NCI-H226 (cell line): ENCODE data around the gene ZNF469.

Experiments used
- DNase-seq: peaks from one replicate; pipeline ENCODE4 v3.0.0-alpha.2; 2015

ZNF469 gene

DNA sequence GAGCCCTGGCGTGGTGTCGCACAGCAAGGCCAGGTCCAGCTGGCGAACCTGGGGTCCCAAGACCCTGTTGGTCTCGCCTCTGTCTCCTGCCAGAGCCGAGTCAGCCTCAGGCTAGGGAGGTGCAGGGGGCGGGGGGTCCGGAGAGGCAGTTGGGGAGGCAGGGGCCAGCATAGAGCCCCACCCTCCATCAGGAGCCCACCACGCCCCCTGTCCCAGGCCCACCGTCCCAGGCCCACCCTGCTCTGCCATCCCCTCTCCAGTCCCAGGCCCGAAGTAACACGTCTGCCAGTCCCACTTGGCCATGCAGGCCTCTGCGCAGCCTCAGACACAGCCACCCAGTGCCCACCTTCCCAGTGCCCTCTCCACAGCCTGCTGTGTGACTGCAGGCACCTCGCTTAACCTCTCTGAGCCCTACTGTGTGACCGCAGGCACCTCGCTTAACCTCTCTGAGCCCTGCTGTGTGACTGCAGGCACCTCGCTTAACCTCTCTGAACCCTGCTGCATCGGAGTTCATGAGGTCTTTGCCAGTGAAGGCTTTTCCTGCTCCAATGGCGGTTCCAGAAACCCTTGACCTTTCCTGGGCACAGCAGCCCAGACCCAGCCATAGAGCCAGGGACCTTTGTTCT lies 29.3 kb downstream of the ZNF469 start:
- no peak for DNase-seq

GRCh38 chr16:88412766-88413165 lies 30.0 kb downstream of the ZNF469 start:
- no peak for DNase-seq

DNA sequence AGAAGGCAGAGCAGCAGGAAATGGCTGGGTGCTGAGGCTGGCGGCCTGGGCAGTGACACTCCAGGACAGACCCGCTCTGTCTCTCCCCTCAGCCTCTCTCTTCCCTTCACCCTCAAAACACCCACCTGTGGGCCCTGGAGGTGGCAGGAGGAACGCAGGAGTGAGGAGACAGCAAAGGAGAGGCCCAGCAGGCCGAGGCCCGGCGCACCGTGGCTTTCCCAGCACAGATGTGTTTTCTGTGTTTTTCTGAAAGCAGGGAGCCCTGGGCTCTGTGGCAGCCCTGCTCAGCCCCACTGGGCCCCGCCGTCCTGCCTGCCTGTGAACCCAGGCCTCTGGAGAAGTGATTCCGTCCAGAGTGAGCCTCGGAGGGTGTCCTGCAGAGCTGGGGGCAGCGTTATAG lies 30.5 kb downstream of the ZNF469 start:
- no peak for DNase-seq

GRCh38 chr16:88413631-88414030 lies 30.9 kb downstream of the ZNF469 start:
- no peak for DNase-seq

DNA sequence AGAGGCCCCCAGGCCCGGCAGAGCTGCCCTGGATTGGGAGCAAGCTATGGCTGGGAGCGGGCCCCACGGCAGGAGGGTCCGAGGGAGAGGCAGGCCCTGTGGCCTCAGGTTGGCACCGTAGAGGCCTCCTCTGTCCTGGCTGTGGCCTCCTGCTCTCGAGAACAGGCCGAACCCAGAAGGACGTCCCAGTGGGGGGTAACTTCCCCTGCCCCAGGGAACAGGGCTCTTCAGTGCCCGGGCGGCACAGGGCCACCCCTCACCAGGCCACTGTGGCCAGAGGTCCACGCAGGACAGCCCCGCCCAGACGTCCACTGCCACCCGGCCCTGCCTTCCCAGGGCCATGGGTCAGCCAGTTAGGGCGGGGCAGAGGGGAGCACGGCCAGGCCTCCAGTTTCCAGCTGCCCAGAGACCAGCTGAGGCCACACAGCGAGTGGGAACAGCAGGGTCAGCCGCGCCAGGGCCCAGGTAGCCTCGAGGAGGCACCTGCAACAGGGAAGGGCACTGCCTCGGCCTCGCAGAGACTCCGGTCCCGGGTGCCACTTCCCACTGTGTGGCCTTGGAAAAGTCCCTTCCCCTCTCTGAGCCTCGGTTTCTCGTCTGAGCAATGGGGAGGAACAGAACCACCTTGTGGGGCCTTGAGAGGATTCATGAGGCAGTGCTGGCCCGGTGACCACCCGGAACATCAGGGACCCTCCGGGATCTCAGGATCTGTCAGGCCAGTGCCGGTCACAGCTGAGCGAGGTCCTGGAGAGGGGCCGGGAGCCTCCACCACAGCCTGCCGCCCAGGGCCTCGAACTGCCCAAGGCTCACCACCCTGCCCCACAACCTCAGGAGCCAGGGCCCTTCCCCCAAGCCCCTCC lies 32.0 kb downstream of the ZNF469 start:
- no peak for DNase-seq

- DNase-seq: no peak
Measured at GRCh38 chr16:88415381-88415705, 32.6 kb downstream of the ZNF469 start.

DNA sequence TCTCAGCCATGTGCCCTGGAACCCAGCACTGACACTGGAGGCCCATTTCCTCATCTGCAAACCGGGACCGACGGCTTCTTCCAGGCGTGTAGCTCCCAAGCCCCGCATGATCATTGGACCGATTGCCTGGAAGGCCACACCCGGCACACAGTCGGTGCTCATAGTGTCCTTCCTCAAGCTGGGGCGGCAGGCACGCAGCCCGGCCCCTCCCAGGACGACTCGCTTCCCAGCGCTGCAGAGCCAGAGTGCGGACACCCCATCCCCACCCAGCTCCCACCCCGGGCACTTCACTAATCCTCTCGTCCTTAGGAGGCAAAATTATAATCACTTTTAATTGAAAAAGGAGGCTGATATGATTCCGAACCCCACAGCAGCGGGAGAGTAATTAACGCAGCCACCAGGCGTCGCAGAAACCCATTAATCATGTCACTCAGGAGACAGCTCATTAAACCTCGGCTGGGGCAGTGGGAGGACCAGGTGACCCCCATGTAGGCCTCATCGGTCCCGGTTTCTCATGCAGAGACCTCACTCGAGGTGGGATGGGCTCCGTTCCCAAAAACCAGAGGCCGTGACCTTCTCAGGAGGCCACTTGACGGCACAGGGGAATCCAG lies 33.1 kb downstream of the ZNF469 start:
- no peak for DNase-seq

DNA sequence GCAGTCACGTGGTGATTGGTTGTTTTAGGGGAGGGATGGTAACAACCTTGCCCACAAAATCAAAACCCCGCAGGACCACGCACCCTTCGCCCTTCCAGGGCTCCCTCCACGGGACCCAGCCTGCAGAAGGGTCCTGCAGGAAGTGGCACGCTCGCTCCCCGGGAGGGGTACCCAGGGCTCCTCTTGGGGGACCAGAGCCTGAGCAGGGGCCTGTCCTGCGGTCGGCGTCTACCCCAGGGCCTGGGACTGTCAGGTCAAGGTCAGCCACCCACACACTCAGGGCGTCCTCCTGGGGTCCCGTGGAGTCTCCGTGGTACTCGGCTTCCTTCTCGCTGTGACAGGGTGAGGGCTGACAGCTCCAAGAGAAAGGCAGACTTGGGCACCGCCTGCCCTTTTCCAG lies 33.9 kb downstream of the ZNF469 start:
- no peak for DNase-seq

DNA sequence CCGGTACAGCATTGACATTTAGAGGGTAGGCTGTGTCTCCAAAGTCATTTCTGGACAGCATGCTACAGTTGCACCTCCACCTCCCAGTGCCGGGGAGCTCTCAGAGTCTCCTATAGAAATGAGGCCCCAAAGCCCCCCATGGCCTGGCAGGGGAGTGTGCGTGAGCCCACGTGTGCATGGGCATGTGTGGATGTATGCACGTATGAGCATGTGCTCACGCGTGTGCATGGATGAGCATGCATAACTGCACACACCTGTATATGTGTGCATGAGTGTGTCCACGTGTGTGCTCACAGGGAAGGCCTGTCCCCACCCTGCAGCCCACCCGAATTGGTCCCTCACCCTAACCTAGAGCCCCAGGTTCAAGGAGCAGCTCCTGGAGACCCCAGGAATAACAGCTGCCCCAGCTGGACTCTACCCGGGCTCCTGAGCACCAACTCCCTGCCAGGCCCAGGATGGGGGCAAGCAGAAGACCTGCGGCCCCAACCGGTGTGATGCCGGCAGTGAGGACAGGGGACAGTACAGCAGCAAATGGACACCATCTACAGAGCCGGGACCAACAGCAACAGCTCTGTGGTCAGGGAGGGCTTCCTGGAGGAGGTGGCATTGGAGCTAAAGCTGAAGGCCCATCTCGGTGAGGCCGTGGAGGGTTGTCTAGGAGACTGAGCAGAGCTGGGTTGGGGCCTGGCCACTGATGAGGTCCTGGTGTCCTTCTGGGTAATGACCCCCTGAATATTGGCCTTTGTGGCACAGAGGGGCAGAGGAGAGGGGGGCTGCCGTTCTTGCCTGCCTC lies 35.1 kb downstream of the ZNF469 start:
- no peak for DNase-seq

DNA sequence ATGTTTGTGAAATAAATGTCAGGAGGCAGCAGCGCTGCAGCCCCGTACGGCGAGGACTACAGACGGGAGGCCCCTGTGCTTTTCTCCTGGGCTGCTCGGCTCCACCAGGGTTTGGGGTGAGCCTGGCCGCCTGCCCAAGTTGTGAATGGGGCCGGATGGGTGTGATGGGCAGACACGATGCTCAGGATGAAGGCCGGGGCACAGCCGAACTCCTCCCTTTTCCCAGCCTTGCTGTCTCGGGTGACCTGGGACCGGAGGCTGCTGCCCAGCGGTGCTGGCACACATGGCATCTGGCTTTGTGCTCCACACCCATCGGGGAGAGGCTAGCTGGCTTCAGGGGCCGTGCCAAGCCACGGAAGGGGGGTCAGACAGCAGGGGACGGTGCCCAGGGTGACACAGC lies 36.1 kb downstream of the ZNF469 start:
- DNase-seq: no peak

- no peak for DNase-seq
Measured at GRCh38 chr16:88419790-88420189, 37.0 kb downstream of the ZNF469 start.

- no peak for DNase-seq
Measured at GRCh38 chr16:88420496-88420895, 37.7 kb downstream of the ZNF469 start.

GRCh38 chr16:88421301-88421700 lies 38.5 kb downstream of the ZNF469 start:
- DNase-seq: no peak

DNA sequence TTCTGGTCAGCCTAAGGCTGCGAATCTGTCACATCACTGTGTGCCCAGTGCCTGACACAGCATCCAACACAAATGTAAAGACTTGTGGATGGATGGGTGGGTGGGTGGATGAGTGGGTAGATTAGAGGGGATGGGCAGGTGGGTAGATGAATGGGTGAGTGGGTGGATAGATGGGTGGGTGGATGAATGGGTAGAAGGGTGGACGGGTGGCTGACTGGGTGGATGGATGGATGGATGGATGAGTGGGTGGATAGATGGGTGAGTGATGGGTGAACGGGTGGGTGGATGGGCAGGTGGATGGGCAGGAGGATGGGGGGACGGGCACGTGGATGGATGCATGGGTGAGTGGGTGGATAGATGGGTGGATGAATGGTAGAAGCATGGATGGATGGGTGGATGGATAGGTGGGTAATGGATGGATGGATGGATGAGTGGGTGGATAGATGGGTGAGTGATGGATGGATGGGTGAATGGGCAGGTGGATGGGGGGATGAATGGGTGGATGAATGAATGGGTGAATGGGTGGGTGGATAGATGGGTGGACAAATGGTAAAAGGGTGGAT lies 39.2 kb downstream of the ZNF469 start:
- DNase-seq: no peak

DNA sequence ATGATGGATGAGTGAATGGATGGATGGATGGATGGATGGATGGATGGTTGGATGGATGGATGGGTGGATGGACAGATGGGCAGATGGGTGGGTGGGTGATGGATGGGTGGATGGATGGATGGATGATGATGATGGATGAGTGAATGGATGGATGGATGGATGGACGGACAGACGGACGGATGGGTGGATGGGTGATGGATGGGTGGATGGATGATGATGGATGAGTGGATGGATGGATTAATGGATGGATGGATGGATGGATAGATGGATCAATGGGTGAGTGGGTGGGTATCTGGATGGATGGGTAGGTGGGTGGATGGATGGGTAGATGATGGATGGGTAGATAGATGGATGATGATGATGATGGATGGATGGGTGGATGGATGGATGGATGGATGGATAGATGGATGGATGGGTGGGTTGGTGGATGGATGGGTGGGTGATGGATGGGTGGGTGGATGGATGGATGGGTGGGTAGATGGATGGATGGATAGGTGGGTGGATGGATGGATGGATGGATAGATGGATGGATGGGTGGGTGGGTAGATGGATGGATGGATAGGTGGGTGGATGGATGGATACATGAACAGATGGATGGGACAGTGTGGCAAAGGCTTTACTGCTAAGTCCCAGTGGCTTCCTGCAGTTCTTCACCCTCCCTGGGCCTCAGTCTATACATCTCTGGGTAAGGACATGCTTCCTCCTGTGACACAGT lies 40.1 kb downstream of the ZNF469 start:
- no peak for DNase-seq

- no peak for DNase-seq
Measured at GRCh38 chr16:88423448-88423850, 40.7 kb downstream of the ZNF469 start.

DNA sequence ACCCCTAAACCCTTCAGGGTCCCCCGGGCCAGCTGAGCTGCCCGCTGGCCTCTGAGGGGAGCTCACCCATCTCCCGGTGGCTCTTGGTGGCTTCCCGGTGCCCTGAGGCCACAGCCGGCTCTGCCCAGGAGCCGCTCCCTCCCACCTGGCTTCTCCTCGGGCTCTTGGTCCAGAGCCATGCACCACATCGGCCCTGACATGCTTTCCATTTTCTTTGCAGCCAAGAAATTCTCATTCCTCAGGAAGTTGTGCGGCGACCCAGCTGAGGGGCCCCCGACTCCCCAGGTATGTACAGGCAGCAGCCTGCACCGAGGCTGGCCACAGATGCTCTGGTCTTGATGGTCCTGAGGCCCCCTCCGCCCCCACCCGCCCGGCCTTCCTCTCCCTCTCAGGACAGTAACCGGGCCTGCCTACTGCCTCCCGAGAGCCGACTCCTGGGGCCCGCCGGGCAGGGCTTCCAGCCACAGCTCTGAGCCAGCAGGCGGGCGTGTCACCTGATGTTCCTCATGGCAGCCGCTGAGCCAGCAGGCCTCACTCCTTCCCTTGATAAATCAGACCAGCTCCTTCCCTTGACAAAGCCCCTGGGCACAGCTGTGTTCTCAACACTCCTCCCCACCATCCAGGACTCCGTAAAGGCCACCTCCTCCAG lies 42.0 kb downstream of the ZNF469 start:
- DNase-seq: no peak

- DNase-seq: no peak
Measured at GRCh38 chr16:88426018-88426417, 43.3 kb downstream of the ZNF469 start.

GRCh38 chr16:88427376-88427775 lies 44.6 kb downstream of the ZNF469 start:
- DNase-seq: no peak

DNA sequence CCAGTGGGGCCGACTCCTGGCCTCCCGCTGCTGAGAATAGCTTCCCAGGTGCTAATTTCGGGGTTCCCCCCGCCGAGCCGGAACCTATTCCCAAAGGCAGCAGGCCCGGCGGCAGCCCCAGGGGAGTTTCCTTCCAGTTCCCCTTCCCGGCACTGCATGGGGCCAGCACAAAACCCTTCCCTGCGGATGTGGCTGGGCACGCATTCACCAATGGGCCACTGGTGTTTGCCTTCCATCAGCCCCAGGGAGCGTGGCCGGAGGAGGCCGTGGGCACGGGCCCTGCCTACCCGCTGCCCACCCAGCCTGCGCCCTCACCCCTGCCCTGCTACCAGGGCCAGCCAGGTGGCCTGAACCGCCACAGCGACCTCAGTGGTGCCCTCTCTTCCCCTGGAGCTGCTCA lies 45.4 kb downstream of the ZNF469 start:
- DNase-seq: no peak

GRCh38 chr16:88428616-88429386 lies 46.0 kb downstream of the ZNF469 start:
- no peak for DNase-seq
